IMR-90 (cell line): ENCODE measurements around the gene TOE1.

ENCODE experiments used
- MAFK ChIP-seq: IDR thresholded peaks from 2 replicates; pipeline ENCODE4 v1.6.1; 2012; ENCODE audit warnings: low read depth, low read length, improper control_type of control experiment
- MXI1 ChIP-seq: IDR thresholded peaks from 2 replicates; pipeline ENCODE4 v1.6.1; 2012; ENCODE audit warnings: low read depth, mild to moderate bottlenecking, low read length, moderate library complexity, borderline replicate concordance
- POLR2A ChIP-seq: IDR thresholded peaks from 2 replicates; pipeline ENCODE4 v1.6.1; 2012; ENCODE audit warnings: mild to moderate bottlenecking, low read depth, low read length
- RAD21 ChIP-seq: IDR thresholded peaks from 2 replicates; pipeline ENCODE4 v1.6.1; 2012; ENCODE audit warnings: low read length, improper control_type of control experiment
- TF ChIP-seq, protein P1 (sequence below): conservative IDR thresholded peaks from 2 replicates; pipeline ENCODE4 v1.5.1; 2012; ENCODE audit warnings: mild to moderate bottlenecking, low read depth, low read length, improper control_type of control experiment
- TF ChIP-seq, protein P2 (sequence below): fragments of 150-350 bp; IDR thresholded peaks from 2 replicates; pipeline ENCODE4 v1.6.1; 2017; ENCODE audit warnings: mild to moderate bottlenecking, antibody characterized with exemption, low read length, low read depth

DNA sequence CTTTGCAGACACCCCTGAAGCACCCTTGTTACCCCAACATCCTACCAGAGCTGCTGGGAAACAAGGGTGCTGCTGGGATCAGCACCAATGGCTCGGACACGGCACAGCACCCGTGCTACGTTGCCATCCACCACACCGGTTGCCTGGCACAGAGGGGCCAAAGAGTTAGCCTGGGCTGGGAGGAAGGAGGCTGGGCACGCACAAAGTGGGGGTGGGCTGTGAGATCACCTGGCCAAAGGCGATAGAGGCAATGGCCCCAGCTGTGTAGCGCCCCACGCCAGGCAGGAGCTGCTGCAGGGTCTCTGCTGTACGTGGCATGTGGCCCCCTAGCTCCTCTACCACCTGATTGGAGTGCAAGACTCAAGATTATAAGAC is 7.6 kb upstream of the TOE1 start:
- TF ChIP-seq, protein P1, sequence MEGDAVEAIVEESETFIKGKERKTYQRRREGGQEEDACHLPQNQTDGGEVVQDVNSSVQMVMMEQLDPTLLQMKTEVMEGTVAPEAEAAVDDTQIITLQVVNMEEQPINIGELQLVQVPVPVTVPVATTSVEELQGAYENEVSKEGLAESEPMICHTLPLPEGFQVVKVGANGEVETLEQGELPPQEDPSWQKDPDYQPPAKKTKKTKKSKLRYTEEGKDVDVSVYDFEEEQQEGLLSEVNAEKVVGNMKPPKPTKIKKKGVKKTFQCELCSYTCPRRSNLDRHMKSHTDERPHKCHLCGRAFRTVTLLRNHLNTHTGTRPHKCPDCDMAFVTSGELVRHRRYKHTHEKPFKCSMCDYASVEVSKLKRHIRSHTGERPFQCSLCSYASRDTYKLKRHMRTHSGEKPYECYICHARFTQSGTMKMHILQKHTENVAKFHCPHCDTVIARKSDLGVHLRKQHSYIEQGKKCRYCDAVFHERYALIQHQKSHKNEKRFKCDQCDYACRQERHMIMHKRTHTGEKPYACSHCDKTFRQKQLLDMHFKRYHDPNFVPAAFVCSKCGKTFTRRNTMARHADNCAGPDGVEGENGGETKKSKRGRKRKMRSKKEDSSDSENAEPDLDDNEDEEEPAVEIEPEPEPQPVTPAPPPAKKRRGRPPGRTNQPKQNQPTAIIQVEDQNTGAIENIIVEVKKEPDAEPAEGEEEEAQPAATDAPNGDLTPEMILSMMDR = no peak
- TF ChIP-seq MXI1 = no peak
- TF ChIP-seq POLR2A = no peak
- TF ChIP-seq, protein P2, sequence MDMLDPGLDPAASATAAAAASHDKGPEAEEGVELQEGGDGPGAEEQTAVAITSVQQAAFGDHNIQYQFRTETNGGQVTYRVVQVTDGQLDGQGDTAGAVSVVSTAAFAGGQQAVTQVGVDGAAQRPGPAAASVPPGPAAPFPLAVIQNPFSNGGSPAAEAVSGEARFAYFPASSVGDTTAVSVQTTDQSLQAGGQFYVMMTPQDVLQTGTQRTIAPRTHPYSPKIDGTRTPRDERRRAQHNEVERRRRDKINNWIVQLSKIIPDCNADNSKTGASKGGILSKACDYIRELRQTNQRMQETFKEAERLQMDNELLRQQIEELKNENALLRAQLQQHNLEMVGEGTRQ = no peak
- no peak for TF ChIP-seq RAD21
- TF ChIP-seq MAFK = no peak
